NCI-H82 treated with DMSO at 0.1 percent for 48 hours (cell line): Measurements from ENCODE around the gene GFI1B.

Source experiments
- DNase-seq: peaks from one replicate; lab custom pipeline; 2025; ENCODE audit not compliant: unreplicated experiment; lab: John Stamatoyannopoulos, UW

GFI1B gene

GRCh38 chr9:132978451-132979131, at the start of gene GFI1B:
TSS of gene GFI1B (plus strand) at chr9:132978694. CDS start at chr9:132986679, 7,985 bp downstream.
- DNase-seq = no peak

GRCh38 chr9:132931178-132931735, 47.2 kb upstream of the GFI1B start:
- DNase-seq = no peak

- DNase-seq = peak; percentile 1
These were observed 43.5 kb upstream of the GFI1B start for GRCh38 chr9:132935026-132935425.

GRCh38 chr9:132937463-132937901, 41.0 kb upstream of the GFI1B start:
- DNase-seq = no peak

GRCh38 chr9:132939169-132939568, 39.3 kb upstream of the GFI1B start:
- no peak for DNase-seq

GRCh38 chr9:132942541-132943182, 35.8 kb upstream of the GFI1B start:
- DNase-seq = no peak

- no peak for DNase-seq
These were observed 34.7 kb upstream of the GFI1B start for GRCh38 chr9:132943651-132944293.

GRCh38 chr9:132944294-132945185, 34.0 kb upstream of the GFI1B start, which contains the start of gene TSC1:
TSS of gene TSC1 (minus strand) at chr9:132944616. CDS start at chr9:132928872, 15,744 bp downstream.
- DNase-seq = peak; percentile 87

GRCh38 chr9:132945186-132946130, 33.0 kb upstream of the GFI1B start:
- no peak for DNase-seq

- no peak for DNase-seq
These were observed 32.3 kb upstream of the GFI1B start for GRCh38 chr9:132946211-132946610.

GRCh38 chr9:132946631-132947295, 31.7 kb upstream of the GFI1B start:
- DNase-seq = no peak

- no peak for DNase-seq
These were observed 30.7 kb upstream of the GFI1B start for GRCh38 chr9:132947756-132948155.

- DNase-seq = no peak
These were observed 29.9 kb upstream of the GFI1B start for GRCh38 chr9:132948482-132949050.

GRCh38 chr9:132949709-132950108, 28.8 kb upstream of the GFI1B start:
- no peak for DNase-seq

GRCh38 chr9:132955123-132955522, 23.4 kb upstream of the GFI1B start:
- DNase-seq = no peak

GRCh38 chr9:132955768-132956167, 22.7 kb upstream of the GFI1B start:
- no peak for DNase-seq

GRCh38 chr9:132957805-132958204, 20.7 kb upstream of the GFI1B start:
- peak; percentile 14 for DNase-seq

- DNase-seq = no peak
These were observed 17.5 kb upstream of the GFI1B start for GRCh38 chr9:132961002-132961401.

GRCh38 chr9:132965478-132965877, 13.0 kb upstream of the GFI1B start:
- DNase-seq = no peak
